Smooth muscle cell (in vitro differentiated cells): ENCODE measurements around the gene SPATC1L. TPM values are rescaled to one million over a fixed set of nuclear protein-coding genes. Genes with fewer than 3 reads are reported as not detected.
A peak's percentile ranks its signal among the peaks of the same experiment; 100 is the strongest.

Source experiments
- DNase-seq: peaks from one replicate; lab custom pipeline; 2025; ENCODE audit not compliant: unreplicated experiment; lab: John Stamatoyannopoulos, UW
- H2AFZ ChIP-seq: fragments of 200-600 bp; sonication (generic); 2 replicates; pipeline ENCODE4 v1.6.0; 2016; ENCODE audit warnings: antibody characterized with exemption, low read depth, mild to moderate bottlenecking
- H3F3A ChIP-seq: fragments of 200-600 bp; sonication (generic); 2 replicates; pipeline ENCODE4 v1.6.0; 2017; ENCODE audit warnings: antibody characterized with exemption, low read depth
- H3K27ac ChIP-seq: fragments of 200-600 bp; sonication (generic); 2 replicates; pipeline ENCODE4 v1.5.1; 2016; ENCODE audit warnings: low read depth, mild to moderate bottlenecking
- H3K27me3 ChIP-seq: fragments of 200-600 bp; sonication (generic); 2 replicates; pipeline ENCODE4 v1.6.1; 2016; ENCODE audit warnings: low read depth, mild to moderate bottlenecking
- H3K36me3 ChIP-seq: fragments of 200-600 bp; sonication (generic); 2 replicates; pipeline ENCODE4 v1.5.1; 2016; ENCODE audit warnings: low read depth
- H3K4me1 ChIP-seq: fragments of 200-600 bp; sonication (generic); 2 replicates; pipeline ENCODE4 v1.5.1; 2016; ENCODE audit warnings: low read depth
- H3K4me2 ChIP-seq: fragments of 200-600 bp; sonication (generic); 2 replicates; pipeline ENCODE4 v1.6.0; 2016; ENCODE audit warnings: mild to moderate bottlenecking
- H3K4me3 ChIP-seq: fragments of 200-600 bp; sonication (generic); 2 replicates; pipeline ENCODE4 v1.5.1; 2016; ENCODE audit warnings: mild to moderate bottlenecking
- H3K79me2 ChIP-seq: fragments of 200-600 bp; sonication (generic); 2 replicates; pipeline ENCODE4 v1.6.0; 2016; ENCODE audit warnings: low read depth, mild to moderate bottlenecking
- H3K9ac ChIP-seq: fragments of 200-600 bp; sonication (generic); 2 replicates; pipeline ENCODE4 v1.6.0; 2016; ENCODE audit warnings: low read depth
- H3K9me3 ChIP-seq: fragments of 200-600 bp; sonication (generic); replicated peaks from 2 replicates; pipeline ENCODE4 v1.5.1; 2016; ENCODE audit warnings: low read depth
- H4K20me1 ChIP-seq: fragments of 200-600 bp; sonication (generic); 2 replicates; pipeline ENCODE4 v1.6.0; 2016; ENCODE audit warnings: low read depth
- CTCF ChIP-seq: fragments of 200-600 bp; sonication (generic); IDR thresholded peaks from 2 replicates; pipeline ENCODE4 v1.5.1; 2017; ENCODE audit warnings: borderline replicate concordance, mild to moderate bottlenecking, antibody characterized with exemption; ENCODE audit not compliant: insufficient read depth, poor library complexity, severe bottlenecking
- WGBS: methylation state at CpG from one replicate; pipeline ENCODE4 v1.1.7; 2016; ENCODE audit warnings: low lambda C conversion rate; 5-methylcytosine and 5-hydroxymethylcytosine counted together
- polyA plus RNA-seq: library from polyadenylated mRNA; unstranded; fragments of >200 nt; fragmentation: Nextera tagmentation; extraction: Ambion mirVana; gene quantifications from 2 replicates; pipeline ENCODE4 v1.2.1, GENCODE V29; 2016
- total RNA-seq: library from RNA; depleted of rRNA; stranded (reverse); fragments of >200 nt; gene quantifications from 2 replicates; pipeline ENCODE4 v1.2.3, GENCODE V29; 2014

Gene SPATC1L
- total and polyA plus RNA-seq, 2 experiments from 2014 or later: 6.4 to 36.5 TPM

- peak overlapping the region; percentile 96 for H3K27ac ChIP-seq
- no peak for TF ChIP-seq CTCF
- H3K4me3 ChIP-seq: no peak overlapping the region
- no peak overlapping the region for H2AFZ ChIP-seq
- peak overlapping the region; percentile 89 for H3K9ac ChIP-seq
- H3F3A ChIP-seq: no peaks in the 10 kb centered on the region
- peak overlapping the region; percentile 63 for H3K4me2 ChIP-seq
- H3K79me2 ChIP-seq: no peaks in the 10 kb centered on the region
- 46% methylated on average over 9 of the region's 9 CpGs for WGBS
- no peaks in the 10 kb centered on the region for H4K20me1 ChIP-seq
- H3K9me3 ChIP-seq: no peaks in the 10 kb centered on the region
- no peak for DNase-seq
- no peaks in the 10 kb centered on the region for H3K27me3 ChIP-seq
- H3K36me3 ChIP-seq: no peaks in the 10 kb centered on the region
- H3K4me1 ChIP-seq: peaks cover 9% of the 10 kb centered on the region
Observed at GRCh38 chr21:46189213-46189958, 5.1 kb upstream of the SPATC1L start.

GRCh38 chr21:46188226-46189212, 4.3 kb upstream of the SPATC1L start:
- Histone ChIP-seq H2AFZ (no peak overlapping the region), H3K27me3 (no peaks in the 10 kb centered on the region), H3K4me3 (no peak overlapping the region), H3K36me3 (no peaks in the 10 kb centered on the region), H4K20me1 (no peaks in the 10 kb centered on the region), H3K27ac (peak overlapping the region; percentile 96), H3K79me2 (no peaks in the 10 kb centered on the region), H3K4me1 (peaks cover 9% of the 10 kb centered on the region), H3K4me2 (peak overlapping the region; percentile 63), H3F3A (no peaks in the 10 kb centered on the region), H3K9me3 (no peaks in the 10 kb centered on the region), H3K9ac (peak overlapping the region; percentile 89)
- TF ChIP-seq CTCF: no peak
- 52% methylated on average over 17 of the region's 17 CpGs for WGBS
- DNase-seq: no peak

- H3K9me3 ChIP-seq: no peaks in the 10 kb centered on the region
- peak overlapping the region; percentile 63 for H3K4me2 ChIP-seq
- no peaks in the 10 kb centered on the region for H3K27me3 ChIP-seq
- no peaks in the 10 kb centered on the region for H3F3A ChIP-seq
- no peaks in the 10 kb centered on the region for H4K20me1 ChIP-seq
- peaks cover 9% of the 10 kb centered on the region for H3K4me1 ChIP-seq
- H3K79me2 ChIP-seq: no peaks in the 10 kb centered on the region
- no peak for TF ChIP-seq CTCF
- no peak overlapping the region for H3K9ac ChIP-seq
- no peak overlapping the region for H2AFZ ChIP-seq
- H3K36me3 ChIP-seq: no peaks in the 10 kb centered on the region
- DNase-seq: no peak
- 96% methylated on average over 7 of the region's 7 CpGs for WGBS
- peak overlapping the region; percentile 96 for H3K27ac ChIP-seq
- no peak overlapping the region for H3K4me3 ChIP-seq
Observed at GRCh38 chr21:46187814-46188213, 3.6 kb upstream of the SPATC1L start.
